ENCODE measurements around the gene TBC1D17. TPM values are rescaled to one million over a fixed set of nuclear protein-coding genes. Genes with fewer than 3 reads are reported as not detected.

TBC1D17 gene
- polyA plus RNA-seq, 1 donor (not counting 4 experiments of a cell fraction or from before 2014, with no cell fraction given), result 9.4 TPM

- TF ChIP-seq CTCF (optimal IDR thresholded peaks at IDR 0.05 in 1 of 3, IDR thresholded peaks at IDR 0.05 in 1 of 3, conservative IDR thresholded peaks at IDR 0.05 in 1 of 3; ENCODE audit: extremely low read depth in 1 of 3, insufficient read depth in 2 of 3, low read length in 3 of 3) (no peak), EZH2 (IDR thresholded peaks at IDR 0.05; ENCODE audit: low read length) (no peak)
- H3K27me3 ChIP-seq (ENCODE audit: control insufficient read depth, extremely low read depth, insufficient read depth, low read length), result no peaks in the 10 kb centered on the region
- no peak overlapping the region for H3K9ac ChIP-seq (ENCODE audit: control insufficient read depth, extremely low read depth, insufficient read depth, low read length)
- no peak overlapping the region for H3K27ac ChIP-seq (ENCODE audit: control insufficient read depth, insufficient read depth, low read length)
- DNase-seq (ENCODE audit: low read depth, low spot score), result no peak
- no peak overlapping the region for H3K4me3 ChIP-seq (ENCODE audit: control insufficient read depth in 2 of 3, extremely low read depth in 1 of 3, insufficient read depth in 2 of 3, low read depth in 1 of 3, low read length in 3 of 3)
- peaks cover 9% of the 10 kb centered on the region for H3K79me2 ChIP-seq (ENCODE audit: control insufficient read depth, insufficient read depth, low read length)
- no peaks in the 10 kb centered on the region for H3K9me1 ChIP-seq (ENCODE audit: control insufficient read depth, extremely low read depth, insufficient read depth, low read length)
- dilution Hi-C loops (cut with MboI; ENCODE audit: extremely low pct_ligation_motif_present, low sequenced_read_pairs), result no loop called here
- H3K9me3 ChIP-seq (ENCODE audit: control insufficient read depth, low read depth, low read length), result peaks cover 4% of the 10 kb centered on the region
- H4K20me1 ChIP-seq (ENCODE audit: control insufficient read depth, extremely low read depth, insufficient read depth, low read length), result no peaks in the 10 kb centered on the region
- H3K36me3 ChIP-seq (ENCODE audit: control insufficient read depth in 2 of 2, extremely low read depth in 1 of 2, insufficient read depth in 2 of 2, low read length in 2 of 2), result peaks cover 31 to 34% of the 10 kb centered on the region in 2 experiments
- peaks cover 13% of the 10 kb centered on the region for H3K4me1 ChIP-seq (ENCODE audit: control insufficient read depth, extremely low read depth, insufficient read depth, low read length)
- H3K4me2 ChIP-seq (ENCODE audit: control insufficient read depth, extremely low read depth, insufficient read depth, low read depth, low read length), result no peak overlapping the region
- FAIRE-seq, result no peak
- no peak overlapping the region for H2AFZ ChIP-seq (ENCODE audit: control insufficient read depth, low read length)
These were observed 5.6 kb downstream of the TBC1D17 start for GRCh38 chr19:49883094-49883493.

- H3K4me2 ChIP-seq (ENCODE audit: control insufficient read depth, extremely low read depth, insufficient read depth, low read depth, low read length), result no peak overlapping the region
- peaks cover 27 to 34% of the 10 kb centered on the region in 2 experiments for H3K36me3 ChIP-seq (ENCODE audit: control insufficient read depth in 2 of 2, extremely low read depth in 1 of 2, insufficient read depth in 2 of 2, low read length in 2 of 2)
- TF ChIP-seq CTCF (optimal IDR thresholded peaks at IDR 0.05 in 1 of 3, IDR thresholded peaks at IDR 0.05 in 1 of 3, conservative IDR thresholded peaks at IDR 0.05 in 1 of 3; ENCODE audit: extremely low read depth in 1 of 3, insufficient read depth in 2 of 3, low read length in 3 of 3) (no peak), EZH2 (IDR thresholded peaks at IDR 0.05; ENCODE audit: low read length) (no peak)
- peaks cover 4% of the 10 kb centered on the region for H3K79me2 ChIP-seq (ENCODE audit: control insufficient read depth, insufficient read depth, low read length)
- FAIRE-seq, result no peak
- peaks cover 4% of the 10 kb centered on the region for H3K9me3 ChIP-seq (ENCODE audit: control insufficient read depth, low read depth, low read length)
- no peaks in the 10 kb centered on the region for H3K27me3 ChIP-seq (ENCODE audit: control insufficient read depth, extremely low read depth, insufficient read depth, low read length)
- H3K4me3 ChIP-seq (ENCODE audit: control insufficient read depth in 2 of 3, extremely low read depth in 1 of 3, insufficient read depth in 2 of 3, low read depth in 1 of 3, low read length in 3 of 3), result no peak overlapping the region
- no peaks in the 10 kb centered on the region for H4K20me1 ChIP-seq (ENCODE audit: control insufficient read depth, extremely low read depth, insufficient read depth, low read length)
- dilution Hi-C loops (cut with MboI; ENCODE audit: extremely low pct_ligation_motif_present, low sequenced_read_pairs), result no loop called here
- H3K27ac ChIP-seq (ENCODE audit: control insufficient read depth, insufficient read depth, low read length), result no peak overlapping the region
- H3K9ac ChIP-seq (ENCODE audit: control insufficient read depth, extremely low read depth, insufficient read depth, low read length), result no peak overlapping the region
- DNase-seq (ENCODE audit: low read depth, low spot score), result no peak
- H3K4me1 ChIP-seq (ENCODE audit: control insufficient read depth, extremely low read depth, insufficient read depth, low read length), result peaks cover 5% of the 10 kb centered on the region
- no peaks in the 10 kb centered on the region for H3K9me1 ChIP-seq (ENCODE audit: control insufficient read depth, extremely low read depth, insufficient read depth, low read length)
- no peak overlapping the region for H2AFZ ChIP-seq (ENCODE audit: control insufficient read depth, low read length)
These were observed 6.6 kb downstream of the TBC1D17 start for GRCh38 chr19:49884109-49884508.
